Common myeloid progenitor, CD34-positive (primary cell): ENCODE results near the gene SKA1.

Experiments
- CTCF ChIA-PET: fragments of 350-600 bp; sonication (Branson Sonifier 250); formaldehyde crosslinking; loops from one replicate; lab custom pipeline; 2021; ENCODE audit warnings: antibody characterized with exemption; lab: Charles Lee
- POLR2A ChIA-PET: fragments of 350-600 bp; sonication (Branson Sonifier 250); formaldehyde crosslinking; loops from one replicate; lab custom pipeline; 2021; ENCODE audit warnings: antibody characterized with exemption; lab: Charles Lee
- DNase-seq, 3 donors: peaks; one replicate each; pipeline versions ENCODE4 v3.0.0 to v3.0.0-alpha.2; 2013
- H3K27ac ChIP-seq, 2 experiments: 1 replicate in 1 of 2; 2 replicates in 1 of 2; pipeline ENCODE4 v1.7.0; 2013; ENCODE audit warnings: inconsistent platforms in 2 of 2, low read length in 2 of 2, mild to moderate bottlenecking in 2 of 2, low read depth in 1 of 2, moderate library complexity in 1 of 2; ENCODE audit not compliant: severe bottlenecking in 2 of 2, insufficient read depth in 1 of 2, poor library complexity in 1 of 2
- H3K27me3 ChIP-seq, 5 experiments: replicated peaks in 2 of 5; 1 replicate in 3 of 5; 2 replicates in 2 of 5; pipeline versions ENCODE4 v1.6.1 to v1.7.0; 2013; ENCODE audit warnings: low read length in 4 of 5, mild to moderate bottlenecking in 2 of 5, moderate library complexity in 2 of 5, inconsistent platforms in 1 of 5; ENCODE audit not compliant: insufficient read depth in 5 of 5, control insufficient read depth in 4 of 5
- H3K36me3 ChIP-seq, 4 experiments: 1 replicate in 2 of 4; 2 replicates in 2 of 4; pipeline versions ENCODE4 v1.6.1 to v1.7.0; 2013; ENCODE audit warnings: low read length in 3 of 4, control low read depth in 1 of 4, mild to moderate bottlenecking in 1 of 4; ENCODE audit not compliant: control insufficient read depth in 4 of 4, insufficient read depth in 4 of 4
- H3K4me1 ChIP-seq, 4 experiments: 1 replicate in 3 of 4; 2 replicates in 1 of 4; pipeline versions ENCODE4 v1.6.1 to v1.7.1; 2013; ENCODE audit warnings: low read length in 3 of 4, mild to moderate bottlenecking in 3 of 4, control low read depth in 1 of 4, inconsistent platforms in 1 of 4, moderate library complexity in 1 of 4; ENCODE audit not compliant: control insufficient read depth in 4 of 4, insufficient read depth in 4 of 4; ENCODE audit errors: control extremely low read depth in 1 of 4
- H3K4me3 ChIP-seq, 7 experiments: 1 replicate in 4 of 7; 2 replicates in 3 of 7; pipeline versions ENCODE4 v1.5.1 to v1.7.0; 2013; ENCODE audit warnings: mild to moderate bottlenecking in 7 of 7, low read length in 6 of 7, moderate library complexity in 6 of 7, inconsistent platforms in 2 of 7, low read depth in 2 of 7, control low read depth in 1 of 7; ENCODE audit not compliant: insufficient read depth in 4 of 7, control insufficient read depth in 1 of 7; ENCODE audit errors: extremely low read depth in 1 of 7
- H3K9me3 ChIP-seq, 5 experiments: 1 replicate in 4 of 5; 2 replicates in 1 of 5; pipeline versions ENCODE4 v1.6.1 to v1.7.1; 2013; ENCODE audit warnings: low read length in 4 of 5, mild to moderate bottlenecking in 2 of 5, inconsistent platforms in 1 of 5, low read depth in 1 of 5, moderate library complexity in 1 of 5; ENCODE audit not compliant: control insufficient read depth in 4 of 5, insufficient read depth in 2 of 5; ENCODE audit errors: control extremely low read depth in 1 of 5
- WGBS: methylation state at CpG from one replicate; pipeline ENCODE4 v1.1.5; 2013; ENCODE audit not compliant: insufficient coverage; 5-methylcytosine and 5-hydroxymethylcytosine counted together

SKA1 gene

GRCh38 chr18:50439460-50440015 lies 64.7 kb downstream of the SKA1 start:
- Histone ChIP-seq H3K27me3 (peaks cover 0 to 2% (median 0%) of the 10 kb centered on the region in 5 experiments), H3K4me1 (no peaks in the 10 kb centered on the region), H3K4me3 (no peak overlapping the region), H3K9me3 (peaks cover 0 to 5% (median 0%) of the 10 kb centered on the region in 5 experiments), H3K36me3 (no peaks in the 10 kb centered on the region), H3K27ac (no peak overlapping the region)
- 92% methylated on average over 2 of the region's 2 CpGs for WGBS
- POLR2A ChIA-PET: no interaction called here
- no peak for DNase-seq
- CTCF ChIA-PET: no interaction called here

DNA sequence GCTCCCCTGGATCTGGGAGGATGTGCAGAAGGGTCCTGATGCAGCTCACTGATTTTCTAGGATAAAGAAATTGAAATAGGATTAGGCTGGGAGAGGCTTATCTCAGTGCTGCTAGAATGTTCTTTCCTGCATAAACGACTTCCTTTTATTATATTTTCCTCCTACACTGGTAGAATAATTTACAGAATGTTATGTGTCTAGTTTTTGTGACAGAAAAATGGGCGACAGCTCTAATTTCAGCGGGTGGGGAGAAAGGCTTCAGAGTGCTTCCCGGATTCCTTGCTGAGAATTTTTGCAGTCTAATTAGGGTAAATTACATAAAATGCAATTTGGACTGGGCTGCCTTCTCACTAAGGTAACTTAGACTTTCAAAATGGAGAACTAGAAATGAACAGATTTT lies 66.2 kb downstream of the SKA1 start:
- Histone ChIP-seq H3K27ac (no peak overlapping the region), H3K4me1 (no peaks in the 10 kb centered on the region), H3K4me3 (no peak overlapping the region), H3K9me3 (peaks cover 0 to 5% (median 0%) of the 10 kb centered on the region in 5 experiments), H3K36me3 (no peaks in the 10 kb centered on the region), H3K27me3 (peaks cover 0 to 2% (median 0%) of the 10 kb centered on the region in 5 experiments)
- DNase-seq: no peak
- CTCF ChIA-PET: interaction anchor here (1.0 kb wide), 1 partner anchor 11 kb away, joined by 4 read pairs; no protein-coding TSS in a partner anchor
- POLR2A ChIA-PET: no interaction called here
- no CpG with 5 or more reads among the region's 4 CpGs for WGBS

- POLR2A ChIA-PET: no interaction called here
- CTCF ChIA-PET: interaction anchor here (1.0 kb wide), 1 partner anchor 12 kb away, joined by 4 read pairs; no protein-coding TSS in a partner anchor
- peaks cover 0 to 2% (median 0%) of the 10 kb centered on the region in 5 experiments for H3K27me3 ChIP-seq
- no peak for DNase-seq
- WGBS: 50% methylated on average over 1 of the region's 1 CpG
- H3K4me1 ChIP-seq: no peaks in the 10 kb centered on the region
- H3K27ac ChIP-seq: no peak overlapping the region
- H3K9me3 ChIP-seq: peaks cover 0 to 5% (median 0%) of the 10 kb centered on the region in 5 experiments
- H3K4me3 ChIP-seq: no peak overlapping the region
- H3K36me3 ChIP-seq: no peaks in the 10 kb centered on the region
These were observed 66.7 kb downstream of the SKA1 start for GRCh38 chr18:50441501-50441900.
